ENCODE results near the gene TMEM63B.

DNA sequence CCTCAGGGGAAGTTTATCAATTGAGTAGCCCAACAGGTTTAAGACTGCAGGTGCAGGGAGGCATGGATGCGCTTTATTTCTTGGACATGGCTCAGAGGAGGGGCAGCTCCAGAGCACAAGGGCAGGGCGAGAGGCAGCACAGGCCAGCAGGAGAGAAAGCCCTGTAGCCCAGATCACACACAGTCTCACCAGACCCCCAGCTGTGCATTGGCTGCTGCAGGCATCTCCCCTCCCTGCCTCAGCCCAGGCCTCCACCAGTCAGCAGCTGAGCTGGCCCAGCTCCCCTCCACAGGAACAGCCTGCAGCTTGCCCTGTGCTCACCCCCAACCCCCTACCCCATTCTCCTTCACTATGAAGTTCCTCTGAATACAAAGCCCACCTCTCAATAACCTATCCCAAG lies 24.8 kb upstream of the TMEM63B start:
- TF ChIP-seq, protein P1, sequence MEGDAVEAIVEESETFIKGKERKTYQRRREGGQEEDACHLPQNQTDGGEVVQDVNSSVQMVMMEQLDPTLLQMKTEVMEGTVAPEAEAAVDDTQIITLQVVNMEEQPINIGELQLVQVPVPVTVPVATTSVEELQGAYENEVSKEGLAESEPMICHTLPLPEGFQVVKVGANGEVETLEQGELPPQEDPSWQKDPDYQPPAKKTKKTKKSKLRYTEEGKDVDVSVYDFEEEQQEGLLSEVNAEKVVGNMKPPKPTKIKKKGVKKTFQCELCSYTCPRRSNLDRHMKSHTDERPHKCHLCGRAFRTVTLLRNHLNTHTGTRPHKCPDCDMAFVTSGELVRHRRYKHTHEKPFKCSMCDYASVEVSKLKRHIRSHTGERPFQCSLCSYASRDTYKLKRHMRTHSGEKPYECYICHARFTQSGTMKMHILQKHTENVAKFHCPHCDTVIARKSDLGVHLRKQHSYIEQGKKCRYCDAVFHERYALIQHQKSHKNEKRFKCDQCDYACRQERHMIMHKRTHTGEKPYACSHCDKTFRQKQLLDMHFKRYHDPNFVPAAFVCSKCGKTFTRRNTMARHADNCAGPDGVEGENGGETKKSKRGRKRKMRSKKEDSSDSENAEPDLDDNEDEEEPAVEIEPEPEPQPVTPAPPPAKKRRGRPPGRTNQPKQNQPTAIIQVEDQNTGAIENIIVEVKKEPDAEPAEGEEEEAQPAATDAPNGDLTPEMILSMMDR (conservative IDR thresholded peaks at IDR 0.05): no peak
- TF ChIP-seq ZFX (IDR thresholded peaks at IDR 0.05): no peak
